Measurements from ENCODE around the gene RPF1. TPM values are rescaled to one million over a fixed set of nuclear protein-coding genes. Genes with fewer than 3 reads are reported as not detected.

Gene RPF1
- total and polyA plus RNA-seq, 8 donors, result 7.6 to 40.8 (median 25.9) TPM

GRCh38 chr1:84510668-84511067 is 31.6 kb downstream of the RPF1 start:
- no peak for DNase-seq
- Histone ChIP-seq H3K9me3 (peaks cover 0 to 9% (median 0%) of the 10 kb centered on the region in 4 donors), H3K4me1 (peaks cover 0 to 11% (median 7%) of the 10 kb centered on the region in 4 donors), H3K36me3 (peaks cover 0 to 5% (median 0%) of the 10 kb centered on the region in 4 donors), H3K27me3 (no peaks in the 10 kb centered on the region), H3K4me3 (no peak overlapping the region), H3K27ac (no peak overlapping the region)
- WGBS, 5 donors, result 81 to 86% (median 82%) methylated on average over 3 of the region's 3 CpGs
- no peak for TF ChIP-seq POLR2A (IDR thresholded peaks at IDR 0.05)
- no peak for TF ChIP-seq CTCF (IDR thresholded peaks at IDR 0.05)
- TF ChIP-seq POLR2AphosphoS5 (IDR thresholded peaks at IDR 0.05), result no peak
- TF ChIP-seq EP300 (IDR thresholded peaks at IDR 0.05), result no peak
- intact Hi-C loops (cut with DNase I; ENCODE audit: low total_unique reads), result no loop called here

GRCh38 chr1:84524590-84524989 is 45.5 kb downstream of the RPF1 start:
- Histone ChIP-seq H3K4me3 (no peak overlapping the region), H3K4me1 (no peaks in the 10 kb centered on the region), H3K27ac (no peak overlapping the region), H3K9me3 (peaks cover 0 to 4% (median 0%) of the 10 kb centered on the region in 4 donors), H3K36me3 (no peaks in the 10 kb centered on the region), H3K27me3 (no peaks in the 10 kb centered on the region)
- intact Hi-C loops (cut with DNase I; ENCODE audit: low total_unique reads), result no loop called here
- no peak for DNase-seq
- TF ChIP-seq EP300 (IDR thresholded peaks at IDR 0.05), result no peak
- TF ChIP-seq POLR2A (IDR thresholded peaks at IDR 0.05), result no peak
- TF ChIP-seq POLR2AphosphoS5 (IDR thresholded peaks at IDR 0.05), result no peak
- no peak for TF ChIP-seq CTCF (IDR thresholded peaks at IDR 0.05)

- H3K9me3 ChIP-seq, result peaks cover 0 to 4% (median 0%) of the 10 kb centered on the region in 4 donors
- H3K27ac ChIP-seq, result no peak overlapping the region
- 73 to 84% (median 75%) methylated on average over 1 of the region's 1 CpG for WGBS, 5 donors
- H3K27me3 ChIP-seq, result no peaks in the 10 kb centered on the region
- no peak for DNase-seq
- no peaks in the 10 kb centered on the region for H3K4me1 ChIP-seq
- intact Hi-C loops (cut with DNase I; ENCODE audit: low total_unique reads), result no loop called here
- no peak overlapping the region for H3K4me3 ChIP-seq
- H3K36me3 ChIP-seq, result no peaks in the 10 kb centered on the region
- TF ChIP-seq CTCF (IDR thresholded peaks at IDR 0.05), result no peak
- TF ChIP-seq POLR2A (IDR thresholded peaks at IDR 0.05), result no peak
- TF ChIP-seq EP300 (IDR thresholded peaks at IDR 0.05), result no peak
- TF ChIP-seq POLR2AphosphoS5 (IDR thresholded peaks at IDR 0.05), result no peak
Observed at GRCh38 chr1:84525779-84526178, 46.7 kb downstream of the RPF1 start.

GRCh38 chr1:84538599-84538998 is 59.5 kb downstream of the RPF1 start:
- no peak for DNase-seq
- Histone ChIP-seq H3K4me1 (no peaks in the 10 kb centered on the region), H3K27ac (no peak overlapping the region), H3K4me3 (no peak overlapping the region), H3K36me3 (peaks cover 0 to 9% (median 2%) of the 10 kb centered on the region in 4 donors), H3K27me3 (no peaks in the 10 kb centered on the region), H3K9me3 (no peaks in the 10 kb centered on the region)
- TF ChIP-seq CTCF (IDR thresholded peaks at IDR 0.05), result no peak
- TF ChIP-seq POLR2A (IDR thresholded peaks at IDR 0.05), result no peak
- TF ChIP-seq EP300 (IDR thresholded peaks at IDR 0.05), result no peak
- no peak for TF ChIP-seq POLR2AphosphoS5 (IDR thresholded peaks at IDR 0.05)
- intact Hi-C loops (cut with DNase I; ENCODE audit: low total_unique reads), result no loop called here
